Omental fat pad (tissue), 4 donors: Measurements from ENCODE around the gene CD68. TPM values are rescaled to one million over a fixed set of nuclear protein-coding genes. Genes with fewer than 3 reads are reported as not detected.

Experiments
- ATAC-seq: fragments of 150-250 bp; one replicate; pipeline ENCODE4 v1.9.1; 2016; ENCODE audit warnings: mild to moderate bottlenecking, moderate library complexity; ENCODE audit not compliant: low FRiP score
- DNase-seq: peaks from one replicate; pipeline ENCODE4 v3.0.0-alpha.2; 2019; ENCODE audit warnings: low spot score
- total RNA-seq, 4 donors: library from RNA; depleted of rRNA; stranded (reverse); fragments of >200 nt; gene quantifications; one replicate each; pipeline ENCODE4 v1.1.0, GENCODE V29; 2016
- TF ChIP-seq, protein P1 (sequence below), 3 donors: fragments of 450-650 bp; IDR thresholded peaks; one replicate each; pipeline ENCODE4 v1.5.1; 2016 to 2017; ENCODE audit warnings: antibody characterized with exemption in 3 of 3, mild to moderate bottlenecking in 3 of 3, moderate library complexity in 2 of 3

The CD68 gene
- total RNA-seq, 4 donors from 2014 or later, result 99.1 to 321 (median 191) TPM

DNA sequence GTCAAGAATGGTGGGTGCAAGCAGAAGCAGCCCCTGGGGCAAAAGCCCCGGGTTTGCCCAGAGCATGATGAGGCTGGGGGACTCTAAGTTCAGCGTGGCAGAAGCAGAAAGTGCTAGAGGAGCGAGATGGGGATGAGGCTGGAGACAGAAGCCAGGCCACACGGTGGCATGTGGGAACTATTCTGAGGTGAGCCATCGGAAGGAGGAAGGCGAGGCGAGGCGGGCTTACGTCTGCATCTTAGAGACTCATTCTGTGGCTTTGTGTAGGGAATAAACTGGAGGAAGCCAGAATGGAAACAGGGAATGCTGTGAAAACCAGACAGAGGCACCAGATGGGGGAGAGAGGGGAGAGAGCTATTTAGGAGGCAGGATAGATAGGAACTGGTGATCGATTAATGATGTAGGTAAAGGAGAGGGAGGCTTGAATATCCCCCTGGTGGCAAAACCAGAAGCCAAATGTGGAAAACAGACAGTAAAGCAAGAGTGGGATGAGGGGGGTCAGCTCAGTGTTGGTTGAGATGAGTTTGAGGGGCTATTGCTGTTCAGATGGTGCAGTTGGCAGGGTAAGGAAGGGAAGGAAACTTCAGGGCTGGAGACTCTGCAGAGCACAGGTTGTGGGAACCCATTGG is 24.0 kb upstream of the CD68 start:
- TF ChIP-seq, protein P1, sequence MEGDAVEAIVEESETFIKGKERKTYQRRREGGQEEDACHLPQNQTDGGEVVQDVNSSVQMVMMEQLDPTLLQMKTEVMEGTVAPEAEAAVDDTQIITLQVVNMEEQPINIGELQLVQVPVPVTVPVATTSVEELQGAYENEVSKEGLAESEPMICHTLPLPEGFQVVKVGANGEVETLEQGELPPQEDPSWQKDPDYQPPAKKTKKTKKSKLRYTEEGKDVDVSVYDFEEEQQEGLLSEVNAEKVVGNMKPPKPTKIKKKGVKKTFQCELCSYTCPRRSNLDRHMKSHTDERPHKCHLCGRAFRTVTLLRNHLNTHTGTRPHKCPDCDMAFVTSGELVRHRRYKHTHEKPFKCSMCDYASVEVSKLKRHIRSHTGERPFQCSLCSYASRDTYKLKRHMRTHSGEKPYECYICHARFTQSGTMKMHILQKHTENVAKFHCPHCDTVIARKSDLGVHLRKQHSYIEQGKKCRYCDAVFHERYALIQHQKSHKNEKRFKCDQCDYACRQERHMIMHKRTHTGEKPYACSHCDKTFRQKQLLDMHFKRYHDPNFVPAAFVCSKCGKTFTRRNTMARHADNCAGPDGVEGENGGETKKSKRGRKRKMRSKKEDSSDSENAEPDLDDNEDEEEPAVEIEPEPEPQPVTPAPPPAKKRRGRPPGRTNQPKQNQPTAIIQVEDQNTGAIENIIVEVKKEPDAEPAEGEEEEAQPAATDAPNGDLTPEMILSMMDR (IDR thresholded peaks at IDR 0.05), result no peak
- no peak for DNase-seq
- no peak for ATAC-seq

DNA sequence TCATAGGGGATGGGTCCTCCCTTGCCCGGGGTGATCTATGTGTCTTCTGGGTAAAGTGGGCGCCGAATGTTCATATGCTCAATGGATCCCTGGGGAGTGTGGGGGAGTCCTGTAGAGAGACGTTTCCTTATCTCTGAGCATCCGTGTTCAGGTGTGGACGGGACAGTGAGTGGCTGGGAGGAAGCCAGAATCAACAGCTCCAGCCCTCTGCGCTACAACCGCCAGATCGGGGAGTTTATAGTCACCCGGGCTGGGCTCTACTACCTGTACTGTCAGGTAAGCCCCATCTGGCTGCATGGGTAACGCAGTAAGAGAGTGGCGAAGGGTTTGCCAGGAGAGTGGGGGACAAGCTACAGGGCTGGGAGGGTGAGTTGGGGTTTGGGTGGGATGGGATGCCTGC is 22.8 kb upstream of the CD68 start:
- DNase-seq (no peak), ATAC-seq (no peak)
- TF ChIP-seq, protein P1 (IDR thresholded peaks at IDR 0.05), result no peak

DNA sequence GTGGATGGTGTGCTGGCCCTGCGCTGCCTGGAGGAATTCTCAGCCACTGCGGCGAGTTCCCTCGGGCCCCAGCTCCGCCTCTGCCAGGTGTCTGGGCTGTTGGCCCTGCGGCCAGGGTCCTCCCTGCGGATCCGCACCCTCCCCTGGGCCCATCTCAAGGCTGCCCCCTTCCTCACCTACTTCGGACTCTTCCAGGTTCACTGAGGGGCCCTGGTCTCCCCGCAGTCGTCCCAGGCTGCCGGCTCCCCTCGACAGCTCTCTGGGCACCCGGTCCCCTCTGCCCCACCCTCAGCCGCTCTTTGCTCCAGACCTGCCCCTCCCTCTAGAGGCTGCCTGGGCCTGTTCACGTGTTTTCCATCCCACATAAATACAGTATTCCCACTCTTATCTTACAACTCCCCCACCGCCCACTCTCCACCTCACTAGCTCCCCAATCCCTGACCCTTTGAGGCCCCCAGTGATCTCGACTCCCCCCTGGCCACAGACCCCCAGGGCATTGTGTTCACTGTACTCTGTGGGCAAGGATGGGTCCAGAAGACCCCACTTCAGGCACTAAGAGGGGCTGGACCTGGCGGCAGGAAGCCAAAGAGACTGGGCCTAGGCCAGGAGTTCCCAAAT is 22.2 kb upstream of the CD68 start:
- DNase-seq (no peak), ATAC-seq (no peak)
- TF ChIP-seq, protein P1 (IDR thresholded peaks at IDR 0.05), result no peak

DNA sequence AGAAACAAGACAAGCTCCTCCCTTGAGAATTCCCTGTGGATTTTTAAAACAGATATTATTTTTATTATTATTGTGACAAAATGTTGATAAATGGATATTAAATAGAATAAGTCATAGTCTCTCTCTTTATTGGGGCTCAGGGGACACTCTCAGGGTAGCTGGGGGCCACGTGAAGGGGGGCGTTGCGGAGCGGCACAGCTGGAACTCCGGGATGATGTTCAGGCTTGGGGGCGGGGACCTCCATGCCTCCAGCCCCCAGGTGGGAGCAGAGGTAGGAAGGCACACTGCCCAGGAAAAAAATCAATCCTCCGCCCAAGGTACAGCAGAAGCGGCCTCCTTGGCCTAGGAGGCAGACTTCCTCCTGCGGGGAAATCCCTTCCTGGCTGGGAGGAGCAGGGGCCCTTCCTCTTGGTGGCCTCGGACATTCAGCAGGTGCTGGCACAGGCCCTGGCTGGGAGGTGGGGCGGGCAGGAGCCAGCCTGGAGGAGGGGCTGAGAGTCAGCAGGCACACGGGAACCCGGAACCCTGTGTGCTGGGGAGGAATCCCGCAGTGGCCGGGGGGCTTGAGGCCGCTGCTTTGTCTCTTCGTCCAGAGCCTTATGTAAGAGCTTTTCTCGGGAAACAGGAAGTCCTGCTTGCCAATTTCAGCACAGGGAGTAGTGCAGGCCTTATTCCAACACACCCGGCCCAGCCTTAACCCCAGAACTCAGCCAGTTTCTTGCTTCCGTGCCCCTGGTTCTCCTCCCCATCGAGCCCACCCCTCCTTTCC is 21.5 kb upstream of the CD68 start:
- TF ChIP-seq, protein P1 (IDR thresholded peaks at IDR 0.05), result no peak

DNA sequence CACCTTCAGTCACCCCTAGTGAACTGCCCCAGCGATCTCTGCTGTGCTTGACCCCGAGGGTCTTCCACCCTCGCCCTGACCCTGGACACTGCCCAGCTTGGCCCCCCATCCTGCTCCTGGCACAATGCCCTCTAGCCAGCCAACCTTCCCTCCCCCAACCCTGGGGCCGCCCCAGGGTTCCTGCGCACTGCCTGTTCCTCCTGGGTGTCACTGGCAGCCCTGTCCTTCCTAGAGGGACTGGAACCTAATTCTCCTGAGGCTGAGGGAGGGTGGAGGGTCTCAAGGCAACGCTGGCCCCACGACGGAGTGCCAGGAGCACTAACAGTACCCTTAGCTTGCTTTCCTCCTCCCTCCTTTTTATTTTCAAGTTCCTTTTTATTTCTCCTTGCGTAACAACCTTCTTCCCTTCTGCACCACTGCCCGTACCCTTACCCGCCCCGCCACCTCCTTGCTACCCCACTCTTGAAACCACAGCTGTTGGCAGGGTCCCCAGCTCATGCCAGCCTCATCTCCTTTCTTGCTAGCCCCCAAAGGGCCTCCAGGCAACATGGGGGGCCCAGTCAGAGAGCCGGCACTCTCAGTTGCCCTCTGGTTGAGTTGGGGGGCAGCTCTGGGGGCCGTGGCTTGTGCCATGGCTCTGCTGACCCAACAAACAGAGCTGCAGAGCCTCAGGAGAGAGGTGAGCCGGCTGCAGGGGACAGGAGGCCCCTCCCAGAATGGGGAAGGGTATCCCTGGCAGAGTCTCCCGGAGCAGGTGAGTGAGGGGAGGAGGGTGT is 20.7 kb upstream of the CD68 start, which contains the start of gene TNFSF13:
TSS of gene TNFSF13 (plus strand) at position 207 of the 776 bp plus-strand sequence. CDS start at position 497, 290 bp downstream.
- DNase-seq (no peak), ATAC-seq (peak; percentile 30)
- TF ChIP-seq, protein P1 (IDR thresholded peaks at IDR 0.05), result no peak

More for the DNA sequence above, 21.5 kb upstream of the CD68 start:
- no peak for DNase-seq
- ATAC-seq, result peak; percentile 65

DNA sequence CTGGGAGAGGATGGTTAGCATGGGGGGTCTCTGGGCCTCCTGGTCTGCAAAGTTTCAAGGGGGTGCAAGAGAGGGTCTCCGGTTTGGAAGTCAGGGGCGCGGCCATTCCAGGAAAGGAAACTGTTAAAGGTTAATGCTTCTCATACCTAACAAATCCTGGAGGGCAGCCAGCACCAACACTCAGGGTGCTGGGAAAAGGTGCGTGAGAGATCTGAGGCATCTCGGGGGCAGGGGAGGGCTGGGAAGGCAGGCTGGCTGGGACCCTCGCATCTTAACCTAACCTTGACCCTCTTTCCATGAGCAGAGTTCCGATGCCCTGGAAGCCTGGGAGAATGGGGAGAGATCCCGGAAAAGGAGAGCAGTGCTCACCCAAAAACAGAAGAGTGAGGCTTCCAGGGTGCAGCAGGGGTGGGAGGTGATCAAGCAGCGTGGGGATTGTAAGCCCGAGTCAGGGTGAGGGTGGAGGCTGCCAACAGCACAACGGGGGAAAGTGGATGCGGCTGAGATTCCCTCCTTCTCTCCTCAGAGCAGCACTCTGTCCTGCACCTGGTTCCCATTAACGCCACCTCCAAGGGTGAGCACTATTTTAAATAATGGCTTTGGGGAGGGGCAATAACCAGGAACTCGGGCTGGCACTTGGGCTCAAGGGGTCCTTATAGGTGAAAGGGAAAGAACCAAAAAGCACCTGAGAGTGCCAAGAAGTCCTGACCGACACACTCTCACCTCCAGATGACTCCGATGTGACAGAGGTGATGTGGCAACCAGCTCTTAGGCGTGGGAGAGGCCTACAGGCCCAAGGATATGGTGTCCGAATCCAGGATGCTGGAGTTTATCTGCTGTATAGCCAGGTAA is 19.9 kb upstream of the CD68 start:
- ATAC-seq, result no peak
- DNase-seq, result no peak
- TF ChIP-seq, protein P1 (IDR thresholded peaks at IDR 0.05), result no peak
